ENCODE data around the gene SH2D3A. TPM values are rescaled to one million over a fixed set of nuclear protein-coding genes. Genes with fewer than 3 reads are reported as not detected.

The SH2D3A gene
- polyA plus RNA-seq, 1 donor (not counting 4 experiments of a cell fraction or from before 2014, with no cell fraction given) = 24.9 TPM

GRCh38 chr19:6733338-6734095 is 33.7 kb downstream of the SH2D3A start:
- no peak overlapping the region for H3K4me2 ChIP-seq (ENCODE audit: control insufficient read depth, extremely low read depth, insufficient read depth, low read depth, low read length)
- H3K4me3 ChIP-seq (ENCODE audit: control insufficient read depth in 2 of 3, extremely low read depth in 1 of 3, insufficient read depth in 2 of 3, low read depth in 1 of 3, low read length in 3 of 3) = no peak overlapping the region
- H3K27ac ChIP-seq (ENCODE audit: control insufficient read depth, insufficient read depth, low read length) = no peak overlapping the region
- H3K36me3 ChIP-seq (ENCODE audit: control insufficient read depth in 2 of 2, extremely low read depth in 1 of 2, insufficient read depth in 2 of 2, low read length in 2 of 2) = peaks cover 8 to 25% of the 10 kb centered on the region in 2 experiments
- peaks cover 18% of the 10 kb centered on the region for H3K4me1 ChIP-seq (ENCODE audit: control insufficient read depth, extremely low read depth, insufficient read depth, low read length)
- H3K9me1 ChIP-seq (ENCODE audit: control insufficient read depth, extremely low read depth, insufficient read depth, low read length) = no peaks in the 10 kb centered on the region
- no peak overlapping the region for H3K9ac ChIP-seq (ENCODE audit: control insufficient read depth, extremely low read depth, insufficient read depth, low read length)
- no peaks in the 10 kb centered on the region for H3K9me3 ChIP-seq (ENCODE audit: control insufficient read depth, low read depth, low read length)
- no peaks in the 10 kb centered on the region for H3K27me3 ChIP-seq (ENCODE audit: control insufficient read depth, extremely low read depth, insufficient read depth, low read length)
- dilution Hi-C loops (cut with MboI; ENCODE audit: extremely low pct_ligation_motif_present, low sequenced_read_pairs) = no loop called here
- TF ChIP-seq EZH2 (IDR thresholded peaks at IDR 0.05; ENCODE audit: low read length) = no peak
- TF ChIP-seq CTCF (optimal IDR thresholded peaks at IDR 0.05 in 1 of 3, IDR thresholded peaks at IDR 0.05 in 1 of 3, conservative IDR thresholded peaks at IDR 0.05 in 1 of 3; ENCODE audit: extremely low read depth in 1 of 3, insufficient read depth in 2 of 3, low read length in 3 of 3) = peak in 2 of 3 experiments; percentile 14 to 56
- H2AFZ ChIP-seq (ENCODE audit: control insufficient read depth, low read length) = no peak overlapping the region
- peaks cover 9% of the 10 kb centered on the region for H3K79me2 ChIP-seq (ENCODE audit: control insufficient read depth, insufficient read depth, low read length)
- H4K20me1 ChIP-seq (ENCODE audit: control insufficient read depth, extremely low read depth, insufficient read depth, low read length) = no peaks in the 10 kb centered on the region
- FAIRE-seq (no peak), DNase-seq (ENCODE audit: low read depth, low spot score) (no peak)

- H3K4me1 ChIP-seq (ENCODE audit: control insufficient read depth, extremely low read depth, insufficient read depth, low read length) = peaks cover 12% of the 10 kb centered on the region
- peaks cover 8 to 25% of the 10 kb centered on the region in 2 experiments for H3K36me3 ChIP-seq (ENCODE audit: control insufficient read depth in 2 of 2, extremely low read depth in 1 of 2, insufficient read depth in 2 of 2, low read length in 2 of 2)
- no peaks in the 10 kb centered on the region for H3K9me1 ChIP-seq (ENCODE audit: control insufficient read depth, extremely low read depth, insufficient read depth, low read length)
- no peaks in the 10 kb centered on the region for H3K27me3 ChIP-seq (ENCODE audit: control insufficient read depth, extremely low read depth, insufficient read depth, low read length)
- DNase-seq (ENCODE audit: low read depth, low spot score) (no peak), FAIRE-seq (no peak)
- no peak overlapping the region for H3K4me3 ChIP-seq (ENCODE audit: control insufficient read depth in 2 of 3, extremely low read depth in 1 of 3, insufficient read depth in 2 of 3, low read depth in 1 of 3, low read length in 3 of 3)
- H3K9ac ChIP-seq (ENCODE audit: control insufficient read depth, extremely low read depth, insufficient read depth, low read length) = no peak overlapping the region
- no peak overlapping the region for H3K27ac ChIP-seq (ENCODE audit: control insufficient read depth, insufficient read depth, low read length)
- TF ChIP-seq CTCF (optimal IDR thresholded peaks at IDR 0.05 in 1 of 3, IDR thresholded peaks at IDR 0.05 in 1 of 3, conservative IDR thresholded peaks at IDR 0.05 in 1 of 3; ENCODE audit: extremely low read depth in 1 of 3, insufficient read depth in 2 of 3, low read length in 3 of 3) (no peak), EZH2 (IDR thresholded peaks at IDR 0.05; ENCODE audit: low read length) (no peak)
- dilution Hi-C loops (cut with MboI; ENCODE audit: extremely low pct_ligation_motif_present, low sequenced_read_pairs) = no loop called here
- no peak overlapping the region for H2AFZ ChIP-seq (ENCODE audit: control insufficient read depth, low read length)
- no peak overlapping the region for H3K4me2 ChIP-seq (ENCODE audit: control insufficient read depth, extremely low read depth, insufficient read depth, low read depth, low read length)
- no peaks in the 10 kb centered on the region for H4K20me1 ChIP-seq (ENCODE audit: control insufficient read depth, extremely low read depth, insufficient read depth, low read length)
- no peaks in the 10 kb centered on the region for H3K9me3 ChIP-seq (ENCODE audit: control insufficient read depth, low read depth, low read length)
- peaks cover 9% of the 10 kb centered on the region for H3K79me2 ChIP-seq (ENCODE audit: control insufficient read depth, insufficient read depth, low read length)
Observed at GRCh38 chr19:6732803-6733337, 34.4 kb downstream of the SH2D3A start.
